Vagina (tissue), 2 donors: ENCODE data around the gene LPP.

ENCODE experiments used
- POLR2A ChIP-seq, 2 donors: fragments of 450-650 bp; IDR thresholded peaks; one replicate each; pipeline ENCODE4 v1.6.1; 2017; ENCODE audit warnings: antibody characterized with exemption in 2 of 2, mild to moderate bottlenecking in 2 of 2, moderate library complexity in 2 of 2
- POLR2AphosphoS5 ChIP-seq, 2 donors: sonication (generic); formaldehyde crosslinking; IDR thresholded peaks; one replicate each; pipeline ENCODE4 v1.9.0; 2017; ENCODE audit warnings: antibody characterized with exemption in 2 of 2, mild to moderate bottlenecking in 2 of 2, low read depth in 1 of 2; ENCODE audit not compliant: insufficient read depth in 1 of 2

DNA sequence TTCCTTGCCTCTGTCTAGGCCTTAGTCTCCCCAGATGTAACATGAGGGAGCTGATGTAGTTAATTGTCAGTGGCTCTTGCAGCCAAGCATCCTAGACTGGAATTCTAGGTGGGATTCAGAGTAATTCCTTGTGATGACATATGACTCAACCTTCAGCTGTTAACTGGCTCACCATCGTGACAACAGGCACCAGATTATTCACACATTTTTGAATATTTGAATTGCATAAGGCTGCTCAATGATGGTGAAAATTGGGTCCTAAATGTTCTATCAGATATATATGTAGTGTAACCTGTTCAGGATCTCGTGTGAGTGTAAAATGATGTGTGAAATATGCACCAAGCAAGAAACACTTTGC lies 405.1 kb downstream of the LPP start:
- TF ChIP-seq POLR2AphosphoS5 (IDR thresholded peaks at IDR 0.05; ENCODE audit: insufficient read depth in 1 of 2, low read depth in 1 of 2) (no peak), POLR2A (IDR thresholded peaks at IDR 0.05) (no peak)
